Activated CD8-positive, alpha-beta memory T cell treated with anti-CD3 and anti-CD28 coated beads for 36 hours (primary cell): ENCODE results near the gene HDAC11. TPM values are rescaled to one million over a fixed set of nuclear protein-coding genes. Genes with fewer than 3 reads are reported as not detected.

Source experiments
- CTCF ChIA-PET: fragments of 350-600 bp; sonication (Branson Sonifier 250); formaldehyde crosslinking; loops from one replicate; lab custom pipeline; 2021; ENCODE audit warnings: antibody characterized with exemption; lab: Charles Lee
- POLR2A ChIA-PET: fragments of 350-600 bp; sonication (Branson Sonifier 250); formaldehyde crosslinking; loops from one replicate; lab custom pipeline; 2021; ENCODE audit warnings: antibody characterized with exemption; lab: Charles Lee
- total RNA-seq, 2 experiments: library from RNA; stranded (reverse); gene quantifications; one replicate each; pipeline ENCODE4 v1.2.3, GENCODE V29; 2021

The HDAC11 gene
- total RNA-seq, 2 experiments from 2014 or later: 2.2 to 3.2 TPM

- POLR2A ChIA-PET: no interaction called here
- CTCF ChIA-PET: interaction anchor here (1.0 kb wide), 1 partner anchor 184 kb away, joined by 3 read pairs; no protein-coding TSS in a partner anchor
Measured at GRCh38 chr3:13463618-13464400, 16.3 kb upstream of the HDAC11 start.

GRCh38 chr3:13465236-13465873, 14.8 kb upstream of the HDAC11 start:
- CTCF ChIA-PET: no interaction called here
- POLR2A ChIA-PET: no interaction called here

- POLR2A ChIA-PET: no interaction called here
- CTCF ChIA-PET: no interaction called here
Measured at GRCh38 chr3:13466781-13467180, 13.3 kb upstream of the HDAC11 start.

GRCh38 chr3:13470894-13471574, 9.1 kb upstream of the HDAC11 start:
- CTCF ChIA-PET: interaction anchor here (0.6 to 1.1 kb wide), 2 partner anchors 10 to 21 kb away, joined by 3 to 4 read pairs; no protein-coding TSS in a partner anchor
- POLR2A ChIA-PET: no interaction called here

GRCh38 chr3:13472286-13472685, 7.8 kb upstream of the HDAC11 start:
- ChIA-PET CTCF (interaction anchor here (1.0 kb wide), 1 partner anchor 10 kb away, joined by 3 read pairs; no protein-coding TSS in a partner anchor), POLR2A (no interaction called here)

- CTCF ChIA-PET: interaction anchor here (1.0 kb wide), 1 partner anchor 9 kb away, joined by 3 read pairs; no protein-coding TSS in a partner anchor
Measured at GRCh38 chr3:13473020-13473419, 7.1 kb upstream of the HDAC11 start.

GRCh38 chr3:13474021-13474420, 6.1 kb upstream of the HDAC11 start:
- ChIA-PET POLR2A (no interaction called here), CTCF (interaction anchor here (1.2 kb wide), 1 partner anchor 21 kb away, joined by 3 read pairs; no protein-coding TSS in a partner anchor)

More at GRCh38 chr3:13473020-13473419, 7.1 kb upstream of the HDAC11 start:
- POLR2A ChIA-PET: no interaction called here

GRCh38 chr3:13474776-13475303, 5.3 kb upstream of the HDAC11 start:
- POLR2A ChIA-PET: no interaction called here
- CTCF ChIA-PET: interaction anchor here (0.6 to 1.2 kb wide), 3 partner anchors 12 to 172 kb away, joined by 3 to 5 read pairs (median 3); no protein-coding TSS in a partner anchor

- POLR2A ChIA-PET: interaction anchor here (0.5 kb wide), 1 partner anchor 473 kb away, joined by 4 read pairs; no protein-coding TSS in a partner anchor
- CTCF ChIA-PET: interaction anchor here (0.7 to 2.8 kb wide), 2 partner anchors 13 to 172 kb away, joined by 3 to 11 read pairs; no protein-coding TSS in a partner anchor
Measured at GRCh38 chr3:13475871-13476590, 4.1 kb upstream of the HDAC11 start.

- ChIA-PET CTCF (interaction anchor here (2.8 kb wide), 1 partner anchor 170 kb away, joined by 11 read pairs; no protein-coding TSS in a partner anchor), POLR2A (no interaction called here)
Measured at GRCh38 chr3:13477943-13478342, 2.2 kb upstream of the HDAC11 start.

GRCh38 chr3:13479332-13479581, 849 bp upstream of the HDAC11 start:
- ChIA-PET CTCF (interaction anchor here (0.7 to 1.5 kb wide), 5 partner anchors 27 to 178 kb away, joined by 3 to 4 read pairs (median 4); no protein-coding TSS in a partner anchor), POLR2A (interaction anchor here (0.8 to 1.6 kb wide), 5 partner anchors 27 to 995 kb away, joined by 3 to 8 read pairs (median 6); partner anchors contain the start of genes NUP210 and TSEN2)

GRCh38 chr3:13480340-13481318, 523 bp downstream of the HDAC11 start:
- POLR2A ChIA-PET: interaction anchor here (0.6 to 1.6 kb wide), 9 partner anchors 27 to 639 kb away, joined by 3 to 8 read pairs (median 5); partner anchors contain the start of genes NUP210 and RPL32
- CTCF ChIA-PET: interaction anchor here (0.6 to 1.5 kb wide), 6 partner anchors 14 to 175 kb away, joined by 3 to 4 read pairs (median 3); no protein-coding TSS in a partner anchor

- ChIA-PET CTCF (interaction anchor here (0.6 to 1.3 kb wide), 3 partner anchors 9 to 408 kb away, joined by 3 to 4 read pairs (median 3); no protein-coding TSS in a partner anchor), POLR2A (no interaction called here)
Measured at GRCh38 chr3:13482106-13482690, 2.1 kb downstream of the HDAC11 start.

- POLR2A ChIA-PET: no interaction called here
- CTCF ChIA-PET: interaction anchor here (1.4 kb wide), 1 partner anchor 168 kb away, joined by 5 read pairs; no protein-coding TSS in a partner anchor
Measured at GRCh38 chr3:13483286-13483685, 3.2 kb downstream of the HDAC11 start.

GRCh38 chr3:13483988-13484695, 4.0 kb downstream of the HDAC11 start:
- POLR2A ChIA-PET: no interaction called here
- CTCF ChIA-PET: interaction anchor here (0.7 to 1.8 kb wide), 4 partner anchors 135 to 167 kb away, joined by 3 to 5 read pairs (median 4); no protein-coding TSS in a partner anchor
